Ovary (tissue), 9 donors: ENCODE measurements around the gene HHAT. TPM values are rescaled to one million over a fixed set of nuclear protein-coding genes. Genes with fewer than 3 reads are reported as not detected.

ENCODE experiments used
- DNase-seq, 5 donors: peaks; one replicate each; pipeline ENCODE4 v3.0.0-alpha.2; 2019 to 2020
- H3K27ac ChIP-seq, 2 donors: fragments of 200-600 bp; one replicate each; pipeline versions ENCODE4 v1.5.1 to v1.8.0; 2019 to 2022
- H3K27me3 ChIP-seq: fragments of 200-600 bp; one replicate; pipeline ENCODE4 v1.8.0; 2022
- H3K36me3 ChIP-seq: fragments of 200-600 bp; sonication (generic); one replicate; pipeline ENCODE4 v1.5.1; 2019
- H3K4me1 ChIP-seq: one replicate; pipeline ENCODE4 v1.8.1; 2013; ENCODE audit warnings: mild to moderate bottlenecking, moderate library complexity; ENCODE audit not compliant: insufficient read depth
- H3K4me3 ChIP-seq: fragments of 200-600 bp; sonication (generic); one replicate; pipeline ENCODE4 v1.5.1; 2017
- H3K9me3 ChIP-seq, 2 donors: fragments of 200-600 bp in 1 of 2; sonication (generic) in 1 of 2; one replicate each; pipeline versions ENCODE4 v1.5.1 to v1.8.1; 2013 to 2019; ENCODE audit warnings: mild to moderate bottlenecking in 1 of 2, moderate library complexity in 1 of 2
- CTCF ChIP-seq, 3 donors: fragments of 450-650 bp in 2 of 3; fragments of 200-600 bp in 1 of 3; IDR thresholded peaks; one replicate each; pipeline versions ENCODE4 v1.5.1 to v1.8.0; 2016 to 2022; ENCODE audit warnings: antibody characterized with exemption in 3 of 3, mild to moderate bottlenecking in 1 of 3
- EP300 ChIP-seq: sonication (generic); formaldehyde crosslinking; IDR thresholded peaks from one replicate; pipeline ENCODE4 v1.6.1; 2017; ENCODE audit warnings: antibody characterized with exemption
- POLR2A ChIP-seq: fragments of 450-650 bp; IDR thresholded peaks from one replicate; pipeline ENCODE4 v1.6.1; 2017; ENCODE audit warnings: antibody characterized with exemption, mild to moderate bottlenecking, moderate library complexity
- WGBS, 3 donors: extraction: QIAGEN DNeasy Blood & Tissue Kit in 1 of 3; methylation state at CpG; one replicate each; pipeline versions ENCODE4 v1.1.5 to v1.1.7; 2013 to 2017; 5-methylcytosine and 5-hydroxymethylcytosine counted together
- intact Hi-C, 4 donors: fragments of 100-400 bp; cut with DNase I; formaldehyde crosslinking; loops; one replicate each; pipeline versions ENCODE4 v1.11.0 to v1.15.1; 2022 to 2023
- polyA plus RNA-seq, 2 donors: library from polyadenylated mRNA; stranded (reverse); fragments of 200-250 nt in 1 of 2; fragments of 350-450 nt in 1 of 2; fragmentation: Illumina TruSeq in 1 of 2; extraction: RNeasy Lipid Tissue Mini Kit (QIAGEN cat#74804) in 1 of 2; gene quantifications; one replicate each; pipeline ENCODE4 v1.2.3, GENCODE V29; 2013 to 2014
- total RNA-seq, 7 donors: library from RNA; depleted of rRNA in 2 of 7; stranded (reverse); fragments of >200 nt in 2 of 7; fragmentation: NEBNext Ultra II Directional in 3 of 7; extraction: Animal tissue kit (Norgen Biotek cat#: 25700) in 3 of 7; gene quantifications; one replicate each; pipeline versions ENCODE4 v1.1.0 to v1.2.4, GENCODE V29; 2016 to 2023
- donor health status: DM: no; HTN: no; CAD: no; lungs with moderate emphysema.
- donor health status: DM: no; HTN: no; CAD: no.
- donor health status: Bipolar disorder and iron deficiency.
- donor health status: DM: yes; HTN: yes; CAD: no.
- donor health status: DM: no; HTN: no; CAD: no.
- donor health status: DM: yes; HTN: yes; CAD: no.

HHAT gene
- total and polyA plus RNA-seq, 9 donors, result 2.1 to 10.5 (median 4.1) TPM

- 41 to 45% (median 42%) methylated on average over 1 of the region's 1 CpG for WGBS, 3 donors
- H3K36me3 ChIP-seq, result no peaks in the 10 kb centered on the region
- intact Hi-C loops, result no loop called here
Measured at GRCh38 chr1:210700083-210700482, 371.4 kb downstream of the HHAT start.

DNA sequence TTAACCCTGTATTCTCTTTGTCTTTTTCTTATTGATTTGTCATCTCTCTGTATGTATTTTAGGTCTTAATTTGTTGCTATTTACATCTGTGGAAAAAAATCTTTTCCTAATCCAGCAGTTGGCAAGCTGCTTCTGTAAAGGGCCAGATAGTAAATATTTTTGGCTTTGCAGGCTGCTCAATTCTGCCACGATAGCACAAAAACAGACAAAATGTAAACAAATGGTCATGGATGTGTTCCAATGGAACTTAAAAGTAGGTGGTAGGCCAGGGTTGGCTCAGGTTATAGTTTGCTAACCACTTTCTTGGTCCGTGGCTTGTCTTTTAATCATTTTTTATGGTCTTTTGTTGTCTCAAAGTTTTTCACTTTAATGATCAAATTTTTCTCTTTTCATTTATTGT is 371.8 kb downstream of the HHAT start:
- H3K4me1 ChIP-seq, result no peaks in the 10 kb centered on the region
- no peak overlapping the region for H3K4me3 ChIP-seq
- intact Hi-C loops, result no loop called here
- no peak for TF ChIP-seq EP300
- TF ChIP-seq POLR2A, result no peak
- no peak for TF ChIP-seq CTCF (IDR thresholded peaks at IDR 0.05)
- H3K27ac ChIP-seq, result no peak overlapping the region
- WGBS, 3 donors, result 1 to 8% (median 7%) methylated on average over 2 of the region's 2 CpGs
- H3K27me3 ChIP-seq, result no peaks in the 10 kb centered on the region
- DNase-seq, result no peak
- no peaks in the 10 kb centered on the region for H3K36me3 ChIP-seq
- no peaks in the 10 kb centered on the region for H3K9me3 ChIP-seq

More at GRCh38 chr1:210700083-210700482, 371.4 kb downstream of the HHAT start:
- Histone ChIP-seq H3K4me1 (no peaks in the 10 kb centered on the region), H3K4me3 (no peak overlapping the region), H3K9me3 (no peaks in the 10 kb centered on the region), H3K27ac (no peak overlapping the region), H3K27me3 (no peaks in the 10 kb centered on the region)
- DNase-seq, result no peak
- TF ChIP-seq POLR2A (no peak), CTCF (IDR thresholded peaks at IDR 0.05) (no peak), EP300 (no peak)

DNA sequence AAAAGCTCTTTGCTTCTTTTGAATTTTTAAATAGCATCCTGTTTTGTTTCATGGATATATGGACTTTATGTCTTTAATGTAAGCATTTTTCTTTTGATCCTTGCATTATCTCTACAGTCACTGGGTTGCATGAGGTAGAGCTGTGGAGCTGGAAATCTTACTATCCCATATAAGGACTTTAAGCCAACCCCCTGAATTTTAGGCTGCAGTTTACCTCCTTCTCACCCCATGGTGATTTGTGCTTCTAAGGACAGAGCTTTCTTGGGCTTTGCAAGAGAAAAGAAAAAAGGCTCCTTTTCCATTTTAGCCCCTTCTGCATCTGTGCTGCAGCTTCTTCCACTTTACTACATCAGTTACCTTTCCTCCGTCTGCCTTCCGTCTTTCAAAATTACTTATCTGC is 373.8 kb downstream of the HHAT start:
- TF ChIP-seq EP300 (no peak), POLR2A (no peak), CTCF (IDR thresholded peaks at IDR 0.05) (no peak)
- intact Hi-C loops, result no loop called here
- Histone ChIP-seq H3K4me1 (no peaks in the 10 kb centered on the region), H3K27ac (no peak overlapping the region), H3K9me3 (no peaks in the 10 kb centered on the region), H3K27me3 (no peaks in the 10 kb centered on the region), H3K36me3 (no peaks in the 10 kb centered on the region), H3K4me3 (no peak overlapping the region)
- 89 to 97% (median 94%) methylated on average over 2 of the region's 2 CpGs for WGBS, 3 donors
- no peak for DNase-seq

DNA sequence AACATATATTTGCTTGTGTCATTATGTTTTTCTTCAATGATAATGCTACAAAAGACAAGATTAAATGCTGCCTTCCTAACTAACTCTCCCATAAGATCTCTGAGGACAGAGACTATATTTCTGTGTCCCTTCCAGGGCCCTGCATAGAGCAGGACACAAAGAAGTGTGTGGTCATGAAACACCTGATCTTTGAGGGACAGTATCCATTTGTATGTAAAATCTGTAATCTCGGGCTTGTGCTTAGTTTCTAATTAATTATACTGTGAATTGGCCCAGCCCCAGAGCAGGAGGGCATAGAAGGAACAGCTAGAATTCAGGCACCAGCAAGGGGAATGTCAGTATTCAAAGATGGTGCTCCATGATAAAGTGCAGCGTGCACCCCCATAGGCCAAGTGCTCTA is 374.9 kb downstream of the HHAT start:
- DNase-seq, result no peak
- H3K27ac ChIP-seq, result no peak overlapping the region
- intact Hi-C loops, result no loop called here
- no peaks in the 10 kb centered on the region for H3K36me3 ChIP-seq
- no peak overlapping the region for H3K4me3 ChIP-seq
- TF ChIP-seq EP300, result no peak
- TF ChIP-seq CTCF (IDR thresholded peaks at IDR 0.05), result no peak
- TF ChIP-seq POLR2A, result no peak
- H3K27me3 ChIP-seq, result no peaks in the 10 kb centered on the region
- no peaks in the 10 kb centered on the region for H3K9me3 ChIP-seq
- H3K4me1 ChIP-seq, result no peaks in the 10 kb centered on the region
- WGBS, 3 donors, result 81 to 94% (median 83%) methylated on average over 2 of the region's 2 CpGs

GRCh38 chr1:210705086-210705485 is 376.4 kb downstream of the HHAT start:
- intact Hi-C loops, result no loop called here
- 85 to 92% (median 92%) methylated on average over 3 of the region's 3 CpGs for WGBS, 3 donors
- no peak overlapping the region for H3K27ac ChIP-seq

More at GRCh38 chr1:210705086-210705485, 376.4 kb downstream of the HHAT start:
- Histone ChIP-seq H3K36me3 (no peaks in the 10 kb centered on the region), H3K9me3 (no peaks in the 10 kb centered on the region), H3K4me3 (no peak overlapping the region), H3K27me3 (no peaks in the 10 kb centered on the region), H3K4me1 (no peaks in the 10 kb centered on the region)
- TF ChIP-seq EP300 (no peak), POLR2A (no peak), CTCF (IDR thresholded peaks at IDR 0.05) (no peak)
- DNase-seq, result no peak
